GM21717 (cell line): ENCODE measurements around the gene PHETA2.

ENCODE experiments used
- ATAC-seq: cut with Tn5 transposase; IDR thresholded peaks from one replicate; pipeline ENCODE4 v1.9.1; 2021; ENCODE audit warnings: mild to moderate bottlenecking, moderate library complexity; ENCODE audit not compliant: unreplicated experiment

PHETA2 gene, protein sequence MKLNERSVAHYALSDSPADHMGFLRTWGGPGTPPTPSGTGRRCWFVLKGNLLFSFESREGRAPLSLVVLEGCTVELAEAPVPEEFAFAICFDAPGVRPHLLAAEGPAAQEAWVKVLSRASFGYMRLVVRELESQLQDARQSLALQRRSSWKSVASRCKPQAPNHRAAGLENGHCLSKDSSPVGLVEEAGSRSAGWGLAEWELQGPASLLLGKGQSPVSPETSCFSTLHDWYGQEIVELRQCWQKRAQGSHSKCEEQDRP

DNA sequence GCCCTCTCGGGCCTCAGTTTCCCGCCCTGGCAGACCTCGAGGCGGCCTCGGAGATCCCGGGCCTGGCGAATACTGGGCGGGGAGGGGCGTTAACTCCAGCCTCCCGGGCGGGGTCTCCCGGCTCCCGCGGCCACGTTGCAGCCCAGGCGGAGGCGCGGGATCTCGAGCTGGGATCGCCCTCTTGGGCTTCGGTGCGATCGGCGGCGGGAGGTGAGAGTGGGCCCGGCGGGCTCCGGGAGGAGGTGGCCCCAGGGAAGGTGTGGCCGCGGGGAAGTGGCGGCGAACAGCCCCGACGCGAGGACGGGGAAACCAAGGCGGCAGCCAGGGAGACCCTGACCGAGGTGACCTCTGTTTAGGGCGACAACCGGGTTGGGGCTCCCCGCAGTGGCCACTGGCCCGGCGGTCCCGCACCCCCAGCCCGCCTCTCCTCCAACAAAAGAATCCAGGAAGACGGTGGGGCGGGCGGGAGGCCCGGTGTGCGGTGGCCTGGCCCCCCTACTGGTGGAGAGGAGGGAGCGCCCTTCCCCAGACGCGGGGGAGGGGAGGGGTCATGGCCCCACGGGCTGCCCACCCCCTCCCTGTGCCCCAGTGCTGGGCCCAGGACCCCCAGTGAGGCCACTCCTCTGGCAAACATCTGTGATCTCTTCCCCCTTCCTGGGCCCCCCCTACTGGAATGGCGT, at the start of gene PHETA2:
PHETA2 (plus strand) TSS at position 117 of the 680 bp plus-strand sequence. CDS start 3,046 bp downstream, outside the sequence.
- no peak for ATAC-seq

DNA sequence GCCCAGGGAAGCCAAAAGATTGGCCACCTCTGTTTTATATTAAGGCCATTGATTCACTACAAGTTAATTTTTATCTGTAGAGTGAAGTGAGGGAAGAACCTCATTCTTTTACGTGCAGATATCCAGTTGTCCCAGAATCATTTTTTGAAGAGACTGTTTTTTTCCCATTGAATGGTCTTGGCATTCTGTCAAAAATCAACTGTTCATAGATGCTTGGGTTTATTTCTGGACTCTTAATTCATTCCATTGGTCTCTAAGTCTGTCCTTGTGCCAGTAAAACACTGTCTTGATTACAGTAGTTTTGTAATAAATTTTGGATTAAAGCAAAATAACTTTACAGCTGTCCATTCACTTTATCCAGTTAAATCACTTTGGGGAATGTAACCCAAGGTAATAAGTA, 48.6 kb upstream of the PHETA2 start:
- ATAC-seq: no peak

DNA sequence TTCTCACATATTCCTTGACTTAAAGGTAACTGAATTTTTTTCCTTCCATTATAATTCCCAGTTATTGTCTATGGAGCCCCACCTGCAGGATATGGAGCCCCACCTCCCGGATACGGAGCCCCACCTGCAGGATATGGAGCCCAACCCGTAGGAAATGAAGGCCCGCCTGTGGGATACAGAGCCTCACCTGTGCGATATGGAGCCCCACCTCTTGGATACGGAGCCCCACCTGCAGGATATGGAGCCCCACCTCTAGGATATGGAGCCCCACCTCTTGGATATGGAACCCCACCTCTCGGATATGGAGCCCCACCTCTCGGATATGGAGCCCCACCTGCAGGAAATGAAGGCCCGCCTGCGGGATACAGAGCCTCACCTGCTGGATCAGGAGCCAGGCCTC, 47.3 kb upstream of the PHETA2 start:
- ATAC-seq: no peak

DNA sequence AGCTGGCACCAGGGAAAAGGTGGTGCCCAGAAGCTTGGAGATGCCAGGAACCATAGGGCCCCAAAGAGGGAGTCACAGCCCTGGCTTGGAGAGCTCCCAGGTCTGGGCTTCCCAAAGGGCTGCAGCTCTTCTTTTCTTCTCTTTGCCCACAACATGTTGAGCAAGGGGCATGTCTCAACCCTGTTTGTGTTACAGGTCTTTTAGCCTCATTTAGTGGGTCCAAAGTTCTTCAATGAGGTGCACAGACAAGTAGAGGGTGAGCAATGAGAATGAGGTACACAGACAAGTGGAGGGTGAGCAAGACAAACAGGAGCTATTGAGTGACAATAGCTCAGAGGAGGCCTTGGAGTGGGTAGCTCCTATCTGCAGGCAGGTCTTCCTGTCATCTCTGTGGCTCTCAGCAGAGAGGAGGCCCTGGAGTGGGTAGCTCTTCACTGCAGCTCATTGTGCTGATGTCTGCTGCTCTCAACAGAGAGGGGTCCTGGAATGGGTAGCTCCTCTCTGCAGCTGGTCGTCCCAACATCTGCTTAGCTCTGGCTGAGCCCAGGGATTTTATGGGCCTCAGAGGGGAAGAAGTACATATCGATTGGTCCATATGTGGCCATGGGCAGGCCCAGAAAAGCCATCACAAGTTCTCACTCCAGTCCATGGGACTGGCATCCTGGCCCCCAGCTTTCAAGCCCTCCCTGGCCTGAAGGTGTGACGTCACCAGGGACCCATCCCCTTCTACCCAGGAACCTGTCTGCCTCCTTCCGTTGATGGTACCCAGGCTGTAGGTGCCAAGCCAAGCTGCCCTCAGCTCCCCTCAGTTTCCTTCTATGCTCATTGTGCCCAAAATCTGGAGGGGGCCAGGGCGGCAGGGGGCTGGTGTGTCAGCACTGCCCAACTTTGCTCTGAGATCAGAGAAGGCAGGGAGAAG, 40.5 kb upstream of the PHETA2 start:
- no peak for ATAC-seq

DNA sequence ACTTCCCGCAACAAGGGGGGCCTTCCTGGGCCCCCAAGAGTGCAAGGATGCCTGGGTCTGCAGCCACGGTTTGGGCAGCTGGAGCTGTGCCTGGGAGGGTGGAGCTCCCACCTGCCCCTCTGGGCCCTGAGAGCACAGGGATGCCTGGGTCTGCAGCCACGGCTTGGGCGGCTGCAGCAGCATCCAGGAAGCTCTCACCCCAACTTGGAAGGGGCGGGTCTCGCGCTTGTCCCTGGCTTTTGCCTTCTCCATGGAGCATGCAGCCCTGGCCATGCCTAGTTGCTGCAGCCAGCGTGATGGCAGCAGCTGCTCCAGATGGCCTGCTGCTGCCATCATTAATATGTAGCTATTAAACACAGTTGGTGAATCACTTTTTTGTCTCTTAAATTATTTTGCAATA, 38.8 kb upstream of the PHETA2 start:
- no peak for ATAC-seq

DNA sequence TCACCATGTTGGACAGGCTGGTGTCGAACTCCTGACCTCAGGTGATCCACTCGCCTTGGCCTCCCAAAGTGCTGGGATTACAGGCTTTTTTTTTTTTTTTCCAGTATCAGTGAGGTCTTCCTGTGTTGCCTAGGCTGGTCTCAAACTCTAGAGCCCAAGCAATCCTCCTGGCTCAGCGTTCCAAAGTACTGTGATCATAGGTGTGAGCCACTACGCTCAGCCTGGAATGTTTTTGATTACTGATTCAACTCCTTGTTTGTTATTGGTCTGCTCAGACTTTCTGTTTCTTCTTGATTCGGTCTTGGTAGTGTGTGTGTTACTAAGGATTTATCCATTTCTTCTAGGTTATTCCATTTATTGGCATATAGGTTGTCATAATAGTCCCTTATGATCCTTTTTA, 34.8 kb upstream of the PHETA2 start:
- no peak for ATAC-seq

DNA sequence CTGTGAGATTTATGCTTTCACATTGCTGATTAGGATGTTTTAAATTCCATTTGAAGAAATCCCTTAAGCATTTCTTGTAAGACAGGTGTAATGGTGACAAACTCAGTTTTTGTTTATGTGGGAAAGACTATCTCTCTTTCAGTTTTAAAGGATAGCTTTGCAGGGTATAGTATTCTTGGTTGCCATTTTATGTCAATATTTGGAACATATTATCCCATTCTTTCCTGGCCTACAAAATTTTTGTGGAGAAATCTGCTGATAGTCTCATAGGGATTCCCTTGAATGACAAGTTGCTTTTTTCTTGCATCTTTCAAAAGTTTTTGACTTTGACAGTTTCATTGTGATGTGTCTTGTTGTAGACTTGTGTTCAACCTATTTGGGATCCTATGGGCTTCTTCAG, 32.3 kb upstream of the PHETA2 start:
- ATAC-seq: no peak

DNA sequence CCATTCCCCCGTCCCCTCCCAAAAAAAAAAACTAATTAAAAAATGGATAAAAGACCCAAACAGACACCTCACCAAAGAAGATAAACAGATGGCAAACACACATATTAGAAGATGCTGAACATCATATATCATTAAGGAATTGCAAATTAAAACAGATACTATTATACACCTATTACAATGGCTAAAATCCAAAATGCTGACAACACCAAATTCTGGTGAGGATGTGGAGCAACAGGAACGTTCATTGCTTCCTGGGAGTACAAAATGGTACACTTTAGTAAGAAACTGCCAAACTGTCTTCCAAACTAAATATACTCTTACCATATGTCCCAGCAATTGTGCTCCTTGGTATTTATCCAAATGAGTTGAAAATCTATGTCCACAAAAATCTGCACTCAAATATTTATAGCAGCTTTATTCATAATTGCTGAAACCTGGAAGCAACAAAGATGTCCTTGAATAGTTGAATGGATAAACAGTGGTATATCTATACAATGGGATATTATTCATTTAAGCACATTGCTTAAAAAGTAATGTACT, 23.3 kb upstream of the PHETA2 start:
- ATAC-seq: no peak

DNA sequence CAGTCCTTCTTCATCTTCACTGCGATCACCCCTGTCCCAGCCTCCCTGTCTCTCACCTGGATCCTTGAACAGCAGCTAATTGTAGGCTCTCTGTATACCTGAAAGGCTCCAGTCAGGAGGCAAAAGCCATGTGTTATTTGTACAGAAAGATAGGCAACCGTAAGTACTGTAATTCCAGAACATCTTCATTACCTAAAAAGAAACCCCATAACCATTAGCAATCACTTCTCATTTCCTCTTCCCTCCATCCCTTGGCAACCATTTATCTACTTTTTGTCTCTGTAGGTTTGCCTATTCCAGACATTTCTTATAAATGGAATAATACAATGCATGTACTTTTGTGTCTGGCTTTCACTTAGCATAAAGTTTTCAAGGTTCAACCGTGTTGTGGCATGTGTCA, 21.3 kb upstream of the PHETA2 start:
- ATAC-seq: no peak

DNA sequence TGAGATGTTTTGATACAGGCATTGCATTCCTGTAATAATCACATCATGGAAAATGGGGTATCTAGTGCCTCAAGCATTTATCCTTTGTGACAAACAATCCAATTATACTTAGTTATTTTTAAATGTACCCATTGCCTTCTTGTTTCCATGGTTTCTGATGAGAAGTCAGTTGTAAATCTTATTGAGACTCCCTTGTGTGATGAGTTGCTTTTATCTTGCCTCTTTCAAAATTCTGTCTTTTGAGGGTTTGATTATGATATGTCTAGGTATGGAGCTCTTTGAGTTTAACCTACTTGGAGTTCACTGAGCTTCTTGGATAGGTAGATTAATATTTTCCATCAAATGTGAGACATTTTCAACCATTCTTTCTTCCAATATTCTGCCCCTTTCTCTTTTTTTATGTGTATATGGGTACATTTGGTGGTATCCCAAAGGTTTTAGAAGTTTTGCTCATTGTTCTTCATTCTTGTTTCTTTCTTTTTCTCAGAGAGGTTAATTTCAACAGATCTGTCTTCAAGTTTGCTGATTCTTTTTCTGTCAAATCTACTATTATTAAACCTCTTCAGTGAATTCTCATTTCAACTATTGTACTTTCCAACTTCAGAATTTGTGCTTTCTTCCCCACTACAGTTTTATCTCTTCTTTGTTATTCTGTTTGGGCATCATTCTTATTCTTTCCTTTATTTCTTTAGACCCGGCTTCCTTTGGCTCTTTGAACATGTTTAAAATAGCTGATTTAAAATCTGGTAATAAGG, 17.1 kb upstream of the PHETA2 start:
- ATAC-seq: no peak

DNA sequence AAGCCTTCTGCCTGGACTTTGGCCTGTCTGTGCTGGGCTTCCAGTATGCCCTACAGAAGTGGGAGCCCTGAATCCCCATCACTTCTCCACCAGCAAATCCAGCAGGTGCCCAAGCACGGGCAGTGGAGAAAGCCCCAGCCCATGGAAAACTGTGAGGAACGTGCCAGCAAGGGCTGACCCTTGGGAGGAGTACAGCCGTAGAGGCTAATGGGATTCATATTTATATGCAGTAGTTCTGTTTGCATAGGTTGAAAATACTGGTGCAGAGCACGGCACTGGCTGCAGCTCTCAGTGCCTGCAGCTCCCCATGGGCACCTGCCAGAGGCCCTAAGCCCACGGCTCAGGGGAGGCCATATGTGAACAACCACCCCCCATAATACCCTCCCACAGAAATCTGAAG, 13.6 kb upstream of the PHETA2 start:
- ATAC-seq: no peak

DNA sequence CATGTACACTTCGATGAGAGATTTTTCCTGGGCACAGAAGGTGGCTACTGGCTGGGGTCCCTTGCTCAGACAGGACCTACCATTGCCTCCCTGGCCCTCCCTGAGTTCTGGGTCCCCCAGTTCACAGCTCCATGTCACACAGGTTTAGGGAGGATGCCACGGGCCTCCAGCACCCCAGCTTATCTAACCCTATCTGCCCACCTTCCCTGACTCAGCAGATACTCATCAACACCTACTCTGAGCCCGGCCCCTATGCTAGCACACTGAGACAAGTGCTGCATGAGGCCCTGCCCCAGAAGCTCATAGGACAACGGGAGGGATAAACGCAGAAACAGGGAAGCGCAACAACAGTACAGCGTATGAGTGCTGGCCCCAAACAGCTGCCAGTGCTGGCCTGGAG, 13.0 kb upstream of the PHETA2 start:
- ATAC-seq: no peak

DNA sequence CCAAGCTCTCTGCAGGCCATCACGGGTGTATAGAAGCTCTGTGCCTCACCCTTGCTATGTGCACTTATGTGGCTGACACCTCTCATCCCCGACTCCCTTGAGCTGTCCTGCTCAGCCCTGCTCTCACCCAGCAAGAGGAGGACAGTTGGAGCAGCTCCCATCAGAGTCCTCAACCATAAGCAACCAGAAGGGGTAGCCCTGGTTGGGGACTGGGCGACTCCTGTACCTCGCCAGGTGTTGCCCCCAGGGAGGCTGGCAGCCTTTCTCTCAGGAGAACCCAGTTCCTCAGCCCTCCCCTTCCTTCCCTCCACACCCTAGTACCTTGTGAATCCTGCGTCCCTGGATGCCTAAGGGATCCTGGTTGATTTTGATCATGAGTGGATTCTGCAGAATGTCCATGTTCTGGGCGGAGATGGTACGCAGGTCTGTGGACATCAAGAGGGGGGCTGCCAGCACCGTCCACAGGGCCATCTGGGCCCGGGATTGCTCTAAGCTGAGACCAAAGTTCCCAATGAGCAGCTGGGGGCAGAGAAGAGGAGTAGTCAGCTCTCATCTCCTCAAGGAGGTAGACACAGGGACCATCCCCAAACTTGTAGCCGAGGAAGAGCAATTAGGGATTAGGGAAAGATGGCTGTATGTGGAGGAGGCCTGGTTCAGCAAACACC, 11.4 kb upstream of the PHETA2 start:
- ATAC-seq: no peak

DNA sequence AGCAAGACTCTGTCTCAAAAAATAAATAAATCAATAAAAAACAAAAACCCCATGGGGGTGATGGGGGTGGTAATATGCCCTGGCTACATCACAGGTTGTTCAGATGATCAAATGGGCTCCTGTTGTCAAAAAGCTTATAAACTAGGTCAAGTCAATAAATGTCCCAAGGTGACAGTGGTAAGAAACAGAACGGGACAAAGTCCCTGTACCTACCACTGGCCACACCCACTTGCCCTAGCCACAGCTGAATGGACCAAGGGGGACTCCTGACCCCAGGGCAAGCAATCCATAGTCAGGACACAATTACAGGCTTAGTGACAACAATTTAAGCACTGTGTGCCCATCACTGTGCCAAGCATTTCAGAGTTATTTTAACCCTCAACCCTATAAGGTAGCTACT, 9.4 kb upstream of the PHETA2 start:
- no peak for ATAC-seq

DNA sequence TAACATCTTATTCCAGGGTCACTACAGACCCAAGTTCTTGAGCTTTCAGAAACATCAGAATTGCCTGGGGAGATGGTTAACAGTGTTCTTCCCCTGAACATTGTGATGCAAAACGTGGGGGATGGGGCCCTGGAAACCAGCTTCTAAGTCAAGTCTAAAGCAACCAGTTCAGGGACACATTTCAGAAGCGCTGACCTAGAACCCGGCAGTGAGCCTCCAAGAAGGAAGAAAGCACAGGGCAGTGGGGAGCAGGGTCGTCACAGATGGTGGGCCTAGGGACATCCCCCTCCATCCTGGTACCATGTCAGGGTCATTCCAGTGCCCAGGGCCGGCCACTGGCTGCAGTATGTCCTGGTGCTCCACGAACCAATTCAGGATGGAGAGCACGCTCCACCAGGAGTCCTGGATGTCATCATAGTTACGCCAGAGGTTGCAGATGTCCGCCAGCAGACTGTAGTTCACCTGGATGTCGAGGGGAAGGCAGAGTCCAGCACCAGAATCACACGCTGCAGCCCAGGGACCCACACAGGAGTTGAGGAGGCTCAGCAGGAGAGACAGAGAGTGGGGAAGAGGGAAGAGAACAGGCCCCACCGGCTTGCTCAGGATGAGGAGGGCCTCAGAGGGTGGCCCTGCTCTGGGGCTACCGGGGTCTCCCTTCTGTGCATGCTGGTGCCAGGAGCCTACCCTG, 8.5 kb upstream of the PHETA2 start:
- no peak for ATAC-seq

DNA sequence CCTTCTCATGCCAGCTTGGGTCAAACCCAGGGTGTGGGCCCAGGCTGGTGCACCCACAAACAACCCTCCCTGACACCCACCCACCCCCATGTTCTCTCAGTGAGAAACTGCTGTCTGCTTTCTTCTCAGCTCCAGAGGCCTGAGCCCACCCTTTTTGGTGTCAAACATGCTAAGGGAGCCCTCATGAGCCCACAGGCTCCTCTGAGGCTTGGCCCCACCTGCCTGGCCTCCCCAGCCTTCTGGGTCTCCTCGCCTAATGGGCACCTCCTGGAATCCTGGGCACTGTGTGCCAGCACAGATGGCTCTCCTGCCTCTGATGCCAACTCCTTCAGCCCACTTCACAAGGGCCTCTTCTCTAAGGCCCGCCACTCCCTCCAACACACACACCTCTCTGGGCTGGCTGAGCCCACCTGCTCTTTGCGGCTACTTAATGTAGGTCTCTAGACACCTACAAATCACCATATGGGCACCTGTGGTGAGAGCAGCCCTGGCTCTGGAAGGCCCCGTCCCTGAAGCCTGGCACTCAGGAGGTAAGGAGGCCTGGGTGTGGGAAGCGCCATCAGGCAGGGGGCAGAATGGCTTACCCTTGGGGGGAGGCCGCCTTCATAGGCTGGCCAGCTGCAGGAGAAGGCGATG, 7.8 kb upstream of the PHETA2 start:
- no peak for ATAC-seq

DNA sequence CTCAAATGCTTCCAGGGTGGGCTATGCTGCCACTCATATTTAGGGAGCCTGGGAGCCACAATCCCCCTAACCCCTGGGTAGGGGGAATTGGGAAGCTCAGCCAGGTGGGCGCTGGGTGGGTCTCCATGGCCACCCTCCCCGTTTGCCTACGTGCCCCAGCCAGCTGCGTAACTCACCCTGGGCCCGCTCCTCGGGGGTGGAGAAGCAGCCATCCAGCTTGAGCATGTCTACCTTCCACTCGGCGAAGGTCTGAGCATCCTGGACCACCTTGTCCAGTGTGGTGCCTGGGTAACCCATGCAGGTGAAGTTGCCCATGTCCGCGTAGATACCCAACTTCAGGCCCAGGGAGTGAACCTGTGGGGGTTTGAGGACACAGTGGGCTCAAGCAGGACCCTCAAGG, 7.1 kb upstream of the PHETA2 start:
- ATAC-seq: no peak

DNA sequence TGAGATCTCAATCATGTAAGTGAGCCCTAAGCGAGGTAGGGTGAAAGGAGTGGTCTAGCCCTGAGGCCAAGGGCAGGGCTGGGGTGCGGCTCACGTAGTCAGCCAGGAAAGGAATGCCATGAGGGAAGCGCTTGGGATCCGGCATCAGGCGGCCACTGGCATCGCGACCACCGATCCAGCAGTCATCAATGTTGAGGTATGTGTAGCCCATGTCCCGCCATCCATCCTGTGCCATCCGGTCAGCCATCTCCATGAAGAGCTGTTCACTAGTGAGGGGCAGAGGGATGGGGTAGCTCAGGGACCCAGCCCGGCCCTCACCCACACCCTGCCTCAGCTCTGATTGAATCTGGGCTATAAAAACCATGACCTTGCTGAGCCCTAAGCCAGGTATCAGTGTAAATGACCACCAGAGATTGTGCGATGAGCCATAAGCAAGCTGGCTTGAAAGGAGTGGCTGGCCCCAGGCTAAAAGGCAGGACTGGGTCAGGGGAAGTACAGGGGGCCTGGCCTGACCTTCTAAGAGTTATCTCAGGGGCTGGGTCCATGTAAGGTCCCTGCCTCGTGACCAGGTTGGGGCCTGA, 6.3 kb upstream of the PHETA2 start:
- ATAC-seq: no peak

DNA sequence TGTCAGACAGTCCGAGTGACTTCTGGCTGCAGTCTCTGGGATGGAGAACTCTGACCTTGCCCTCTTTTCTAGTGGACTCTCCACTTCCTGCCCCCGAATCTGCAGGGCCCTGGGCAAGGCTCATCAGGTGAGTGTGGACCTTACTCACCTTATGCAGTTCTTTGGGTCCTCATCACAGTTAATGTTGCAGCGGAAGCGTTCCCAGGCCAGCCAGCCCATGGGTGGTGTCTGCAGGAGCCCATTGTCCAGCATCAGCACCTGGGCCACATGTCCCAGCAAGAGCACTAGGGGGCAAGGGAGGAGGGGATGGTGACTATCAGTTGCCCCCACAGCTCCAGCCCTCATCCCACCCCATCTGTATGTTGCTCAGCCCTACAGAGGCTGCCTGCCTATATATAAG, 5.8 kb upstream of the PHETA2 start:
- no peak for ATAC-seq
